Measurements from ENCODE around the gene TSTD1. TPM values are rescaled to one million over a fixed set of nuclear protein-coding genes. Genes with fewer than 3 reads are reported as not detected.
A peak's percentile ranks its signal among the peaks of the same experiment; 100 is the strongest.

Gene TSTD1
- total and polyA plus RNA-seq, 2 of the 8 experiments (the other 6 are each of a cell fraction or from before 2014, with no cell fraction given) = 60.9 to 314 TPM

- Histone ChIP-seq H3K4me1 (replicated peaks in 1 of 4; ENCODE audit: control insufficient read depth in 3 of 4, insufficient read depth in 4 of 4, low read length in 3 of 4) (peaks cover 0 to 6% (median 0%) of the 10 kb centered on the region in 4 experiments; a peak in 4 of 7 replicates), H3K27me3 (replicated peaks in 1 of 4; ENCODE audit: control insufficient read depth in 3 of 4, extremely low read depth in 1 of 4, insufficient read depth in 3 of 4, low read length in 3 of 4) (no peaks in the 10 kb centered on the region), H2BK120ac (replicated peaks; ENCODE audit: low read depth, low read length) (no peak overlapping the region), H3K9ac (replicated peaks in 1 of 4; ENCODE audit: extremely low read depth in 1 of 4, low read depth in 3 of 4, low read length in 3 of 4) (no peak overlapping the region), H2AK5ac (ENCODE audit: low read depth, low read length) (no peak overlapping the region), H2BK12ac (ENCODE audit: low read depth, low read length) (no peak overlapping the region), H4K8ac (ENCODE audit: extremely low read depth, insufficient read depth, low read length) (no peak overlapping the region), H2BK5ac (ENCODE audit: low read depth, low read length) (no peak overlapping the region), H4K5ac (ENCODE audit: insufficient read length, low read depth, low read length) (no peak overlapping the region), H3K18ac (ENCODE audit: extremely low read depth, low read length) (no peak overlapping the region), H3K36me3 (ENCODE audit: control insufficient read depth in 2 of 4, insufficient read depth in 4 of 4, low read length in 3 of 4) (no peaks in the 10 kb centered on the region), H3K4me2 (ENCODE audit: insufficient read depth in 1 of 2, low read depth in 2 of 2, low read length in 2 of 2) (no peak overlapping the region), H4K20me1 (replicated peaks in 1 of 2; ENCODE audit: control insufficient read depth in 1 of 2, insufficient read depth in 2 of 2, low read length in 2 of 2) (no peaks in the 10 kb centered on the region), H3K79me2 (ENCODE audit: control insufficient read depth in 1 of 2, insufficient read depth in 2 of 2, low read length in 2 of 2) (no peaks in the 10 kb centered on the region), H2BK15ac (ENCODE audit: low read length) (no peak overlapping the region), H3K4ac (replicated peaks; ENCODE audit: insufficient read length, low read depth, low read length) (no peak overlapping the region), H4K91ac (replicated peaks; ENCODE audit: insufficient read length, low read length) (peak overlapping the region; percentile 49), H2AFZ (ENCODE audit: low read length) (no peak overlapping the region), H3K9me3 (ENCODE audit: insufficient read depth in 2 of 2, low read depth in 1 of 2, low read length in 1 of 2) (no peaks in the 10 kb centered on the region), H3K4me3 (ENCODE audit: extremely low read depth in 1 of 4, insufficient read depth in 2 of 4, low read depth in 3 of 4, low read length in 4 of 4) (no peak overlapping the region), H3K23me2 (ENCODE audit: low read depth, low read length) (no peaks in the 10 kb centered on the region), H3K23ac (ENCODE audit: insufficient read length) (no peak overlapping the region), H3K56ac (replicated peaks; ENCODE audit: insufficient read length, low read depth, low read length) (no peak overlapping the region), H3K14ac (ENCODE audit: insufficient read length) (no peak overlapping the region), H3K27ac (ENCODE audit: low read depth, low read length) (no peak overlapping the region), H3K79me1 (ENCODE audit: low read depth, low read length) (no peaks in the 10 kb centered on the region), H2BK20ac (ENCODE audit: low read length) (no peak overlapping the region)
- DNase-seq (ENCODE audit: low read depth in 1 of 2, low spot score in 2 of 2) = no peak
- ChIA-PET POLR2A (ENCODE audit: partially characterized antibody) (interaction anchor here (1.4 kb wide), 1 partner anchor 36 kb away, joined by 3 read pairs; the partner anchor contains the start of gene USF1), CTCF (ENCODE audit: partially characterized antibody) (interaction anchor here (1.4 to 17.8 kb wide), 3 partner anchors 9 to 27 kb away, joined by 4 to 282 read pairs (median 156); partner anchors contain the start of genes ARHGAP30 and KLHDC9)
- 98% methylated on average over 4 of the region's 5 CpGs; no CpG with 5 or more reads in 1 of the 2 experiments for WGBS, 2 experiments (ENCODE audit: extremely low coverage in 1 of 2, insufficient coverage in 1 of 2, insufficient read length in 1 of 2, insufficient replicate concordance in 2 of 2, low coverage in 1 of 2, low lambda C conversion rate in 2 of 2, missing lambda C conversion rate in 1 of 2)
- FAIRE-seq = no peak
- no peak for TF ChIP-seq HDAC2 (IDR thresholded peaks at IDR 0.05; ENCODE audit: borderline replicate concordance in 1 of 2, low read depth in 2 of 2, low read length in 2 of 2)
- TF ChIP-seq, protein P1, sequence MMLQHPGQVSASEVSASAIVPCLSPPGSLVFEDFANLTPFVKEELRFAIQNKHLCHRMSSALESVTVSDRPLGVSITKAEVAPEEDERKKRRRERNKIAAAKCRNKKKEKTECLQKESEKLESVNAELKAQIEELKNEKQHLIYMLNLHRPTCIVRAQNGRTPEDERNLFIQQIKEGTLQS (IDR thresholded peaks at IDR 0.05; ENCODE audit: insufficient read depth, low read depth, low read length) = no peak
- TF ChIP-seq EP300 (IDR thresholded peaks at IDR 0.05; ENCODE audit: borderline replicate concordance in 1 of 2, low read depth in 2 of 2, low read length in 2 of 2) = no peak
- TF ChIP-seq BCL11A (IDR thresholded peaks at IDR 0.05; ENCODE audit: low read depth in 2 of 2, low read length in 2 of 2) = no peak
- TF ChIP-seq GABPA (IDR thresholded peaks at IDR 0.05; ENCODE audit: borderline replicate concordance, insufficient read depth, low read length) = no peak
- TF ChIP-seq POLR2AphosphoS5 (IDR thresholded peaks at IDR 0.05; ENCODE audit: low read depth, low read length) = no peak
- no peak for TF ChIP-seq CHD2 (IDR thresholded peaks at IDR 0.05; ENCODE audit: low read length)
- TF ChIP-seq TAF7 (optimal IDR thresholded peaks at IDR 0.05; ENCODE audit: borderline replicate concordance, low read depth, low read length) = no peak
- TF ChIP-seq SAP30 (IDR thresholded peaks at IDR 0.05; ENCODE audit: insufficient read depth, insufficient replicate concordance, low read length) = no peak
- TF ChIP-seq TEAD4 (IDR thresholded peaks at IDR 0.05; ENCODE audit: low read depth, low read length) = no peak
- TF ChIP-seq SIX5 (IDR thresholded peaks at IDR 0.05; ENCODE audit: low read depth, low read length) = no peak
- TF ChIP-seq NANOG (IDR thresholded peaks at IDR 0.05; ENCODE audit: insufficient read depth, low read depth, low read length, poor library complexity, severe bottlenecking) = no peak
- no peak for TF ChIP-seq ZNF274 (IDR thresholded peaks at IDR 0.05; ENCODE audit: borderline replicate concordance, extremely low read depth, low read length)
Measured at GRCh38 chr1:161081519-161081918, 42.8 kb upstream of the TSTD1 start.

Measured in H1 (cell line).